Measurements from ENCODE around the gene CLNK. TPM values are rescaled to one million over a fixed set of nuclear protein-coding genes. Genes with fewer than 3 reads are reported as not detected.

Gene CLNK
- total RNA-seq, 1 experiment from 2014 or later: not detected

DNA sequence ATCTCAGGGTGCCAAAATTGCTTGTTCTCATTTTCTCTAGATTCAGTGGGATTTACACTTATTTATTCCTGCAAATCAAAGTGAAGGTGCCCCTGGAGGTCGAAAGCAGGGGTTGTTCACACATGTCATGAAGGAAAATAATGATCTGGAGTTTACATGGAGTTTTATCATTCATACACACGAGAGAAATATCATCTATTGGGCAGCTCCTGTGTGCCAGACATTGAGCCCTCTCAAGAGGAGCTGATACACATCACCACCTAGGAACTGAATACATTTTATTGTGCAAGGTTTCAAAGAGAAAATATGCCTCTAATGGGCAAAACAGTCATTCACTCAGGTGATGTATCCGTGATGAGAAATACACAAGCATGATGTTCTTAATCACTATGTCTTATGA is 23.5 kb downstream of the CLNK start:
- CTCF ChIA-PET: no interaction called here

More for the DNA sequence above, 23.5 kb downstream of the CLNK start:
- ATAC-seq (no peak), DNase-seq (ENCODE audit: low read depth, low spot score) (no peak)
- Histone ChIP-seq H3K79me2 (ENCODE audit: insufficient read depth, low read length) (no peaks in the 10 kb centered on the region), H3K4me3 (replicated peaks in 1 of 2; ENCODE audit: low read depth in 1 of 2, low read length in 2 of 2) (no peak overlapping the region), H3K9me3 (ENCODE audit: control insufficient read depth in 1 of 2, insufficient read depth in 1 of 2, low read depth in 1 of 2, low read length in 2 of 2) (no peaks in the 10 kb centered on the region), H4K20me1 (ENCODE audit: insufficient read depth) (no peaks in the 10 kb centered on the region), H3K4me2 (ENCODE audit: low read length) (no peak overlapping the region), H3K36me3 (ENCODE audit: control insufficient read depth in 1 of 2, insufficient read depth in 2 of 2, low read length in 2 of 2) (no peaks in the 10 kb centered on the region), H3K9ac (ENCODE audit: low read length) (no peak overlapping the region), H3K4me1 (ENCODE audit: control insufficient read depth in 1 of 2, insufficient read depth in 2 of 2, low read length in 2 of 2) (peaks cover 22 to 32% of the 10 kb centered on the region in 2 experiments), H2AFZ (ENCODE audit: low read depth, low read length, poor library complexity, severe bottlenecking) (no peak overlapping the region), H3K27me3 (ENCODE audit: insufficient read depth, low read length) (no peaks in the 10 kb centered on the region; the same call in 1 of the 2 replicates), H3K9me2 (ENCODE audit: insufficient read depth) (no peaks in the 10 kb centered on the region), H3K27ac (ENCODE audit: low read depth, low read length) (no peak overlapping the region)
- ChIA-PET POLR2A (no interaction called here), RAD21 (ENCODE audit: low non-redundant PET in 1 of 2, low total read pairs in 2 of 2, uncharacterized antibody in 2 of 2, unreplicated experiment in 2 of 2) (no interaction called here)
- BruUV-seq (replicated peaks): no TSS peak
- intact Hi-C loops (cut with micrococcal nuclease): no loop called here
- TF ChIP-seq POLR2A (IDR thresholded peaks at IDR 0.05; ENCODE audit: borderline replicate concordance, extremely low read depth, insufficient read depth, insufficient read length) (no peak), YY1 (IDR thresholded peaks at IDR 0.05; ENCODE audit: extremely low read depth, insufficient replicate concordance, low read depth, low read length) (no peak), ZNF274 (IDR thresholded peaks at IDR 0.05; ENCODE audit: low read depth, low read length) (no peak), SIN3A (IDR thresholded peaks at IDR 0.05; ENCODE audit: low read depth) (no peak), EZH2phosphoT487 (IDR thresholded peaks at IDR 0.05; ENCODE audit: borderline replicate concordance) (no peak), SRF (IDR thresholded peaks at IDR 0.05; ENCODE audit: low read depth) (no peak), TCF7L2 (IDR thresholded peaks at IDR 0.05; ENCODE audit: borderline replicate concordance, extremely low read depth, insufficient read depth, insufficient read length) (no peak), ZFX (IDR thresholded peaks at IDR 0.05) (no peak), SP1 (IDR thresholded peaks at IDR 0.05; ENCODE audit: low read depth) (no peak), RAD21 (IDR thresholded peaks at IDR 0.05; ENCODE audit: low read depth) (no peak), FOSL1 (IDR thresholded peaks at IDR 0.05; ENCODE audit: low read depth) (no peak)
- TF ChIP-seq, protein P1, sequence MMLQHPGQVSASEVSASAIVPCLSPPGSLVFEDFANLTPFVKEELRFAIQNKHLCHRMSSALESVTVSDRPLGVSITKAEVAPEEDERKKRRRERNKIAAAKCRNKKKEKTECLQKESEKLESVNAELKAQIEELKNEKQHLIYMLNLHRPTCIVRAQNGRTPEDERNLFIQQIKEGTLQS (IDR thresholded peaks at IDR 0.05): no peak
- TF ChIP-seq, protein P2, sequence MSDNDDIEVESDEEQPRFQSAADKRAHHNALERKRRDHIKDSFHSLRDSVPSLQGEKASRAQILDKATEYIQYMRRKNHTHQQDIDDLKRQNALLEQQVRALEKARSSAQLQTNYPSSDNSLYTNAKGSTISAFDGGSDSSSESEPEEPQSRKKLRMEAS (IDR thresholded peaks at IDR 0.05): no peak
- TF ChIP-seq, protein P3, sequence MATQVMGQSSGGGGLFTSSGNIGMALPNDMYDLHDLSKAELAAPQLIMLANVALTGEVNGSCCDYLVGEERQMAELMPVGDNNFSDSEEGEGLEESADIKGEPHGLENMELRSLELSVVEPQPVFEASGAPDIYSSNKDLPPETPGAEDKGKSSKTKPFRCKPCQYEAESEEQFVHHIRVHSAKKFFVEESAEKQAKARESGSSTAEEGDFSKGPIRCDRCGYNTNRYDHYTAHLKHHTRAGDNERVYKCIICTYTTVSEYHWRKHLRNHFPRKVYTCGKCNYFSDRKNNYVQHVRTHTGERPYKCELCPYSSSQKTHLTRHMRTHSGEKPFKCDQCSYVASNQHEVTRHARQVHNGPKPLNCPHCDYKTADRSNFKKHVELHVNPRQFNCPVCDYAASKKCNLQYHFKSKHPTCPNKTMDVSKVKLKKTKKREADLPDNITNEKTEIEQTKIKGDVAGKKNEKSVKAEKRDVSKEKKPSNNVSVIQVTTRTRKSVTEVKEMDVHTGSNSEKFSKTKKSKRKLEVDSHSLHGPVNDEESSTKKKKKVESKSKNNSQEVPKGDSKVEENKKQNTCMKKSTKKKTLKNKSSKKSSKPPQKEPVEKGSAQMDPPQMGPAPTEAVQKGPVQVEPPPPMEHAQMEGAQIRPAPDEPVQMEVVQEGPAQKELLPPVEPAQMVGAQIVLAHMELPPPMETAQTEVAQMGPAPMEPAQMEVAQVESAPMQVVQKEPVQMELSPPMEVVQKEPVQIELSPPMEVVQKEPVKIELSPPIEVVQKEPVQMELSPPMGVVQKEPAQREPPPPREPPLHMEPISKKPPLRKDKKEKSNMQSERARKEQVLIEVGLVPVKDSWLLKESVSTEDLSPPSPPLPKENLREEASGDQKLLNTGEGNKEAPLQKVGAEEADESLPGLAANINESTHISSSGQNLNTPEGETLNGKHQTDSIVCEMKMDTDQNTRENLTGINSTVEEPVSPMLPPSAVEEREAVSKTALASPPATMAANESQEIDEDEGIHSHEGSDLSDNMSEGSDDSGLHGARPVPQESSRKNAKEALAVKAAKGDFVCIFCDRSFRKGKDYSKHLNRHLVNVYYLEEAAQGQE (IDR thresholded peaks at IDR 0.05; ENCODE audit: low read depth): no peak

Data from HCT116 (cell line).